K562 (cell line): Measurements from ENCODE around the gene TTC19. TPM values are rescaled to one million over a fixed set of nuclear protein-coding genes. Genes with fewer than 3 reads are reported as not detected.

Experiments
- ATAC-seq: fragments of 200-7000 bp; cut with Tn5 transposase; 3 replicates; pipeline ENCODE4 v1.9.1; 2020; ENCODE audit warnings: moderate library complexity
- BruUV-seq: library from RNA; stranded (reverse); fragments of 400-500 nt; replicated peaks from 2 replicates; lab custom pipeline; 2021; lab: Mats Ljungman, UMichigan
- CTCF ChIA-PET: fragments of 300-600 bp; formaldehyde crosslinking; extraction: SDS; loops from one replicate; lab custom pipeline; 2021; ENCODE audit warnings: low intra/inter-chr PET ratio; lab: Yijun Ruan, JAX
- POLR2A ChIA-PET: fragments of 300-600, 350-650 bp; sonication (Branson Sonifier 250); formaldehyde crosslinking; extraction: SDS; loops from one replicate; lab custom pipeline; 2021; ENCODE audit warnings: antibody characterized with exemption, inconsistent platforms; lab: Yijun Ruan, JAX
- DNase-seq, 4 experiments: peaks; one replicate each; pipeline versions ENCODE4 v3.0.0 to v3.0.0-alpha.2; 2011 to 2018; ENCODE audit warnings: low spot score in 3 of 4, mixed read lengths in 3 of 4; ENCODE audit errors: extremely low read depth in 1 of 4
- FAIRE-seq: peaks from 2 replicates; lab custom pipeline; 2011; peaks lifted over from hg19 to GRCh38; lab: Jason Lieb, UNC
- H2AFZ ChIP-seq: 2 replicates; pipeline ENCODE4 v1.6.0; 2011; ENCODE audit warnings: low read depth, low read length, control low read depth, inconsistent platforms
- H3K27ac ChIP-seq: fragments of 200-600 bp; 3 replicates; pipeline ENCODE4 v1.8.0; 2011; ENCODE audit warnings: low read depth, mild to moderate bottlenecking, control low read depth, inconsistent platforms, low read length, moderate library complexity, mixed read lengths; ENCODE audit errors: extremely low read depth
- H3K27me3 ChIP-seq, 2 experiments: fragments of 300-600 bp in 1 of 2; 2 replicates in 1 of 2; 3 replicates in 1 of 2; pipeline versions ENCODE4 v1.6.0 to v1.8.0; 2011; ENCODE audit warnings: inconsistent platforms in 2 of 2, low read length in 2 of 2, mild to moderate bottlenecking in 1 of 2, mixed read lengths in 1 of 2, moderate library complexity in 1 of 2; ENCODE audit not compliant: control insufficient read depth in 2 of 2, insufficient read depth in 2 of 2
- H3K36me3 ChIP-seq: fragments of 300-600 bp; 3 replicates; pipeline ENCODE4 v1.8.0; 2011; ENCODE audit warnings: mild to moderate bottlenecking, low read length, inconsistent platforms; ENCODE audit not compliant: control insufficient read depth, insufficient read depth
- H3K4me1 ChIP-seq, 2 experiments: fragments of 200-600 bp in 1 of 2; replicated peaks in 1 of 2; 2 replicates in 1 of 2; 3 replicates in 1 of 2; pipeline versions ENCODE4 v1.5.1 to v1.8.0; 2011; ENCODE audit warnings: inconsistent platforms in 2 of 2, low read length in 2 of 2, mild to moderate bottlenecking in 1 of 2, mixed read lengths in 1 of 2, moderate library complexity in 1 of 2; ENCODE audit not compliant: control insufficient read depth in 2 of 2, insufficient read depth in 2 of 2
- H3K4me2 ChIP-seq: 2 replicates; pipeline ENCODE4 v1.6.1; 2011; ENCODE audit warnings: low read length, control low read depth, inconsistent platforms, mixed read lengths; ENCODE audit not compliant: insufficient read depth
- H3K4me3 ChIP-seq: fragments of 200-600 bp; sonication (generic), shearing (Covaris generic); 2 replicates; pipeline ENCODE4 v1.5.1; 2016; ENCODE audit warnings: control low read depth, inconsistent platforms
- H3K79me2 ChIP-seq: fragments of 200-600 bp; 3 replicates; pipeline ENCODE4 v1.8.0; 2011; ENCODE audit warnings: low read length, inconsistent platforms; ENCODE audit not compliant: control insufficient read depth, insufficient read depth
- H3K9ac ChIP-seq, 2 experiments: 2 replicates each; pipeline versions ENCODE4 v1.6.0 to v1.6.1; 2011; ENCODE audit warnings: low read depth in 2 of 2, low read length in 2 of 2, control low read depth in 1 of 2, inconsistent platforms in 1 of 2, mild to moderate bottlenecking in 1 of 2, mixed read lengths in 1 of 2; ENCODE audit not compliant: insufficient read depth in 1 of 2
- H3K9me1 ChIP-seq: one replicate; pipeline ENCODE4 v1.6.0; 2011; ENCODE audit warnings: inconsistent platforms, mild to moderate bottlenecking, low read length, moderate library complexity; ENCODE audit not compliant: control insufficient read depth, insufficient read depth
- H3K9me3 ChIP-seq: replicated peaks from 2 replicates; pipeline ENCODE4 v1.5.1; 2011; ENCODE audit warnings: low read depth, low read length, inconsistent platforms; ENCODE audit not compliant: control insufficient read depth, insufficient read depth
- H4K20me1 ChIP-seq: replicated peaks from 2 replicates; pipeline ENCODE4 v1.6.1; 2011; ENCODE audit warnings: low read length, inconsistent platforms, mixed read lengths; ENCODE audit not compliant: control insufficient read depth, insufficient read depth
- CCAR2 ChIP-seq: fragments of 200-400 bp; formaldehyde crosslinking; IDR thresholded peaks from 2 replicates; pipeline ENCODE4 v1.6.1; 2017; ENCODE audit warnings: mild to moderate bottlenecking, low read depth, low read length
- HCFC1 ChIP-seq: IDR thresholded peaks from 2 replicates; pipeline ENCODE4 v1.6.1; 2012; ENCODE audit warnings: low read depth, low read length, improper control_type of control experiment
- WGBS: fragments of 100-300 bp; shearing (Covaris generic); methylation state at CpG from one replicate; pipeline ENCODE4 v1.1.6; 2016; ENCODE audit warnings: low coverage, mixed read lengths; ENCODE audit not compliant: insufficient coverage; ENCODE audit errors: missing lambda C conversion rate; 5-methylcytosine and 5-hydroxymethylcytosine counted together
- in situ Hi-C: fragments of 300-500 bp; cut with MboI; formaldehyde crosslinking; loops from 4 replicates; pipeline ENCODE4 v1.15.0; 2018; ENCODE audit warnings: inconsistent platforms, mixed read lengths
- intact Hi-C: fragments of 100-400 bp; cut with micrococcal nuclease; formaldehyde crosslinking; loops from 2 replicates; pipeline ENCODE4 v1.14.2; 2022
- polyA plus RNA-seq, 8 experiments: library from polyadenylated mRNA; depleted of rRNA in 4 of 8; stranded (reverse) in 5 of 8; unstranded in 3 of 8; fragments of >200 nt; fragmentation: Nextera tagmentation in 2 of 8; fragmentation: Illumina TruSeq in 1 of 8; extraction: Ambion mirVana in 2 of 8; extraction: Trizol in 1 of 8; gene quantifications; 2 replicates each; pipeline versions ENCODE4 v1.2.1 to v1.2.3, GENCODE V29; 2011 to 2014; ENCODE audit warnings: inconsistent platforms in 1 of 8, missing spikeins in 1 of 8
- total RNA-seq, 7 experiments: library from RNA; depleted of rRNA in 6 of 7; stranded (reverse); fragments of >200 nt in 6 of 7; fragmentation: Illumina TruSeq in 2 of 7; extraction: Trizol in 2 of 7; gene quantifications; 2 replicates each; pipeline versions ENCODE4 v1.2.1 to v1.2.3, GENCODE V29; 2011 to 2021; ENCODE audit warnings: low replicate concordance in 1 of 7
- TF ChIP-seq, protein P1 (sequence below): sonication (generic); formaldehyde crosslinking; IDR thresholded peaks from 2 replicates; pipeline ENCODE4 v1.8.1; 2022; ENCODE audit warnings: missing genetic modification reagents
- TF ChIP-seq, protein P2 (sequence below): IDR thresholded peaks from 2 replicates; pipeline ENCODE4 v1.6.1; 2012; ENCODE audit warnings: low read depth, low read length, improper control_type of control experiment, borderline replicate concordance

The TTC19 gene
- total and polyA plus RNA-seq, 9 of the 15 experiments (the other 6 are each of a cell fraction or from before 2014, with no cell fraction given), result 8.1 to 60.8 (median 25.3) TPM

DNA sequence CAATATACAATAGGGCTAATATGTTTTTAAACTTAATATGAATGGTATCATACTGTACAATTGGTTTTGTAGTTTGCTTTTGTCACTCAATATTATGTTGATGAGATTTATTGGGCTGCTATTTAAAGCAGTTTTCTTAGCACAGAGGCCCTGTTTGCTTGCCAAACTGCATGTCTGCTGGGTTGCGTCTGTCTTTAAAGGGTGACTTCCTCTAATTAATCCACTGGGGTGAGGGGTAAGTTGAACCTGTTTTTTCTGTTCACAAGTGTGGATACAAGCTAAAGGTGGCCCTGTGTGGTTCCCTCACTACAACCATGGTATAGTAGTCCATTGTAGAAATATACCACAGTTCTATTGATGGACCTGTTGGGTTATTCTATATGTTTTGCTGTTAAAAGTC lies 19.7 kb downstream of the TTC19 start:
- POLR2A ChIA-PET, result no interaction called here
- no peak overlapping the region for H2AFZ ChIP-seq
- intact Hi-C loops, result no loop called here
- peaks cover 12% of the 10 kb centered on the region; the same call in 2 of the 3 replicates for H3K79me2 ChIP-seq
- H3K4me1 ChIP-seq, result no peaks in the 10 kb centered on the region
- CTCF ChIA-PET, result no interaction called here
- H3K4me3 ChIP-seq, result no peak overlapping the region
- TF ChIP-seq, protein P1, sequence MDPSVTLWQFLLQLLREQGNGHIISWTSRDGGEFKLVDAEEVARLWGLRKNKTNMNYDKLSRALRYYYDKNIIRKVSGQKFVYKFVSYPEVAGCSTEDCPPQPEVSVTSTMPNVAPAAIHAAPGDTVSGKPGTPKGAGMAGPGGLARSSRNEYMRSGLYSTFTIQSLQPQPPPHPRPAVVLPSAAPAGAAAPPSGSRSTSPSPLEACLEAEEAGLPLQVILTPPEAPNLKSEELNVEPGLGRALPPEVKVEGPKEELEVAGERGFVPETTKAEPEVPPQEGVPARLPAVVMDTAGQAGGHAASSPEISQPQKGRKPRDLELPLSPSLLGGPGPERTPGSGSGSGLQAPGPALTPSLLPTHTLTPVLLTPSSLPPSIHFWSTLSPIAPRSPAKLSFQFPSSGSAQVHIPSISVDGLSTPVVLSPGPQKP (CRISPR knock-in tag), result no peak
- TF ChIP-seq, protein P2, sequence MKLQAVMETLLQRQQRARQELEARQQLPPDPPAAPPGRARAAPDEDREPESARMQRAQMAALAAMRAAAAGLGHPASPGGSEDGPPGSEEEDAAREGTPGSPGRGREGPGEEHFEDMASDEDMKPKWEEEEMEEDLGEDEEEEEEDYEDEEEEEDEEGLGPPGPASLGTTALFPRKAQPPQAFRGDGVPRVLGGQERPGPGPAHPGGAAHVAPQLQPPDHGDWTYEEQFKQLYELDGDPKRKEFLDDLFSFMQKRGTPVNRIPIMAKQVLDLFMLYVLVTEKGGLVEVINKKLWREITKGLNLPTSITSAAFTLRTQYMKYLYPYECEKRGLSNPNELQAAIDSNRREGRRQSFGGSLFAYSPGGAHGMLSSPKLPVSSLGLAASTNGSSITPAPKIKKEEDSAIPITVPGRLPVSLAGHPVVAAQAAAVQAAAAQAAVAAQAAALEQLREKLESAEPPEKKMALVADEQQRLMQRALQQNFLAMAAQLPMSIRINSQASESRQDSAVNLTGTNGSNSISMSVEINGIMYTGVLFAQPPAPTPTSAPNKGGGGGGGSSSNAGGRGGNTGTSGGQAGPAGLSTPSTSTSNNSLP, result no peak
- no peak for TF ChIP-seq HCFC1
- TF ChIP-seq CCAR2, result no peak
- no peaks in the 10 kb centered on the region for H3K9me3 ChIP-seq
- no peak for ATAC-seq
- H3K27me3 ChIP-seq, result no peaks in the 10 kb centered on the region
- no peaks in the 10 kb centered on the region for H4K20me1 ChIP-seq
- 100% methylated on average over 1 of the region's 1 CpG for WGBS
- H3K9ac ChIP-seq, result no peak overlapping the region
- no peak overlapping the region for H3K27ac ChIP-seq
- no peaks in the 10 kb centered on the region for H3K9me1 ChIP-seq
- no TSS peak for BruUV-seq
- in situ Hi-C loops, result no loop called here
- DNase-seq, result no peak
- peaks cover 60% of the 10 kb centered on the region for H3K36me3 ChIP-seq
- no peak overlapping the region for H3K4me2 ChIP-seq
- FAIRE-seq, result no peak
